GM23248 (cell line): ENCODE data around the gene FLT3. TPM values are rescaled to one million over a fixed set of nuclear protein-coding genes. Genes with fewer than 3 reads are reported as not detected.
"Not testable (repeated sequence)": the region's sequence is repeated elsewhere in the genome, so short reads cannot be mapped to it uniquely, and the experiment has no call there.

Source experiments
- DNase-seq: peaks from one replicate; pipeline ENCODE4 v3.0.0-alpha.2; 2015
- H2AFZ ChIP-seq: fragments of 200-600 bp; sonication (generic); 2 replicates; pipeline ENCODE4 v1.6.1; 2016; ENCODE audit warnings: antibody characterized with exemption
- H3F3A ChIP-seq: fragments of 200-600 bp; sonication (generic); 2 replicates; pipeline ENCODE4 v1.6.1; 2016; ENCODE audit warnings: mild to moderate bottlenecking, antibody characterized with exemption, mixed run types; ENCODE audit not compliant: insufficient read depth
- H3K27ac ChIP-seq: fragments of 200-600 bp; sonication (generic); 2 replicates; pipeline ENCODE4 v1.5.1; 2016; ENCODE audit warnings: mild to moderate bottlenecking
- H3K27me3 ChIP-seq: fragments of 200-600 bp; sonication (generic); replicated peaks from 2 replicates; pipeline ENCODE4 v1.6.1; 2016; ENCODE audit warnings: mild to moderate bottlenecking; ENCODE audit not compliant: insufficient read depth
- H3K36me3 ChIP-seq: fragments of 200-600 bp; sonication (generic); 2 replicates; pipeline ENCODE4 v1.6.1; 2016; ENCODE audit warnings: low read depth, mild to moderate bottlenecking
- H3K4me1 ChIP-seq: fragments of 200-600 bp; sonication (generic); 2 replicates; pipeline ENCODE4 v1.6.1; 2016; ENCODE audit warnings: mild to moderate bottlenecking; ENCODE audit not compliant: insufficient read depth
- H3K4me2 ChIP-seq: fragments of 200-600 bp; sonication (generic); one replicate; pipeline ENCODE4 v1.6.1; 2016; ENCODE audit warnings: mild to moderate bottlenecking; ENCODE audit not compliant: unreplicated experiment
- H3K4me3 ChIP-seq: fragments of 200-600 bp; sonication (generic); 2 replicates; pipeline ENCODE4 v1.5.1; 2016; ENCODE audit warnings: mild to moderate bottlenecking
- H3K79me2 ChIP-seq: fragments of 200-600 bp; sonication (generic); 2 replicates; pipeline ENCODE4 v1.6.1; 2016; ENCODE audit warnings: mild to moderate bottlenecking; ENCODE audit not compliant: insufficient read depth
- H3K9ac ChIP-seq: fragments of 200-600 bp; sonication (generic); 2 replicates; pipeline ENCODE4 v1.6.1; 2016; ENCODE audit warnings: mild to moderate bottlenecking
- H3K9me2 ChIP-seq: fragments of 200-600 bp; sonication (generic); 2 replicates; pipeline ENCODE4 v1.6.1; 2016; ENCODE audit warnings: mixed run types, mild to moderate bottlenecking, moderate library complexity; ENCODE audit not compliant: insufficient read depth
- H3K9me3 ChIP-seq: fragments of 200-600 bp; sonication (generic); one replicate; pipeline ENCODE4 v1.6.1; 2017; ENCODE audit warnings: low read depth
- H4K20me1 ChIP-seq: fragments of 200-600 bp; sonication (generic); 2 replicates; pipeline ENCODE4 v1.6.0; 2016; ENCODE audit not compliant: insufficient read depth
- EZH2 ChIP-seq: fragments of 200-600 bp; sonication (generic); IDR thresholded peaks from 2 replicates; pipeline ENCODE4 v1.6.1; 2018; ENCODE audit warnings: antibody characterized with exemption, mild to moderate bottlenecking; ENCODE audit not compliant: insufficient read depth, poor library complexity, severe bottlenecking
- EZH2phosphoT487 ChIP-seq: fragments of 200-600 bp; sonication (generic); IDR thresholded peaks from 2 replicates; pipeline ENCODE4 v1.6.1; 2018; ENCODE audit warnings: antibody characterized with exemption, moderate library complexity, mild to moderate bottlenecking, low read depth; ENCODE audit not compliant: insufficient read depth
- WGBS, 2 experiments: methylation state at CpG; one replicate each; pipeline ENCODE4 v1.1.6; 2015 to 2017; ENCODE audit warnings: low lambda C conversion rate in 2 of 2, low coverage in 1 of 2; ENCODE audit errors: missing lambda C conversion rate in 2 of 2; 5-methylcytosine and 5-hydroxymethylcytosine counted together
- in situ Hi-C: fragments of 300-500 bp; cut with MboI; formaldehyde crosslinking; loops from 2 replicates; pipeline ENCODE4 v1.15.0; 2020
- polyA plus RNA-seq: library from polyadenylated mRNA; unstranded; fragments of >200 nt; fragmentation: Nextera tagmentation; extraction: Ambion mirVana; gene quantifications from 2 replicates; pipeline ENCODE4 v1.2.1, GENCODE V29; 2016
- total RNA-seq: library from RNA; depleted of rRNA; stranded (reverse); fragments of >200 nt; shearing (Covaris generic); gene quantifications from 2 replicates; pipeline ENCODE4 v1.2.3, GENCODE V29; 2014

FLT3 gene
- total and polyA plus RNA-seq, 2 experiments from 2014 or later = not detected

DNA sequence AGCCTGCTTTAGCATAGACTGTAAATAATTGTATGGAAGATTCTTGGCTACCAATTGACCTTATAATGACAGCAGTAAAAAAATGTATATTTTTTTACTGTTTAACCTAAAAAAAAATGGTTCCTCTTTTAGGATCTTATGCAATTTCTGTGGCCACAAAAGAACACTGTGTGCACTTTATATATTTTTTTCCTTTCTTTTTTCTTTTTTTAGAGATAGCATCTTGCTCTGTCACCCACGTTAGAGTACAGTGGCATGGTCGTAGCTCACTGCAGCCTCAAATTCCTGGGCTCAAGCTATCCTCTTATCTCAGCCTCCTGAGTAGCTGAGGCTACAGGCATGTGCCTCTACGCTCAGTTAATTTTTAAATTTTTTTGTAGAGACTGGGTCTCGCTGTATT lies 6.1 kb downstream of the FLT3 start:
- DNase-seq = no peak
- H3K9ac ChIP-seq = no peak overlapping the region
- TF ChIP-seq EZH2phosphoT487 (no peak), EZH2 (no peak)
- H4K20me1 ChIP-seq = no peaks in the 10 kb centered on the region
- H3K27ac ChIP-seq = no peak overlapping the region
- H3K4me1 ChIP-seq = no peaks in the 10 kb centered on the region
- H3K4me2 ChIP-seq = no peak overlapping the region
- in situ Hi-C loops = no loop called here
- no peaks in the 10 kb centered on the region for H3F3A ChIP-seq
- 35 to 37% methylated on average over 4 of the region's 4 CpGs for WGBS, 2 experiments
- no peak overlapping the region for H2AFZ ChIP-seq
- H3K27me3 ChIP-seq = peaks cover 57% of the 10 kb centered on the region
- H3K4me3 ChIP-seq = no peak overlapping the region
- no peaks in the 10 kb centered on the region for H3K9me3 ChIP-seq
- no peaks in the 10 kb centered on the region for H3K36me3 ChIP-seq
- no peaks in the 10 kb centered on the region for H3K79me2 ChIP-seq
- H3K9me2 ChIP-seq = no peaks in the 10 kb centered on the region

DNA sequence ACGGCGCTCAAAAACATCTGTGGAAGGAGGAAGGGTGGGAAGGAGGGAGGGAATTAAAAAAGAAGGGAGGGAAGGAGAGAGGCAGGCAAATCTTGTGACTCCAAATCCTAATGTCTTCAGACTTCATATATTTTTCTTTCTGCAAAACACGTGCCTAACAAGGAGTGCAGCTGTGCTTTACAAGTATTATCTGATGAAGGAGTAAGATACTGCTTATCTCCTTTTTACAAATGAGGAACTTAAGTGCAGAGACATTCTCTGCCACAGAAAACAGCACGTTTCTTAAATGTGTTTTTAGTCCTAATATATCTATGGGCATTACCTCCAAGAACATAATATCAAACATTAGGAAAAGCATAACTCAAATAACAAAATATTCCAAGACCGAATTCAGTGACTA lies 6.5 kb downstream of the FLT3 start:
- DNase-seq = no peak
- Histone ChIP-seq H3K9ac (no peak overlapping the region), H2AFZ (no peak overlapping the region), H3K9me3 (no peaks in the 10 kb centered on the region), H3F3A (no peaks in the 10 kb centered on the region), H3K36me3 (no peaks in the 10 kb centered on the region), H3K27ac (no peak overlapping the region), H3K4me1 (no peaks in the 10 kb centered on the region), H3K4me2 (no peak overlapping the region), H4K20me1 (no peaks in the 10 kb centered on the region), H3K4me3 (no peak overlapping the region), H3K79me2 (no peaks in the 10 kb centered on the region), H3K9me2 (no peaks in the 10 kb centered on the region), H3K27me3 (peaks cover 52% of the 10 kb centered on the region)
- WGBS, 2 experiments = 16 to 23% methylated on average over 5 of the region's 5 CpGs
- in situ Hi-C loops = no loop called here
- TF ChIP-seq EZH2phosphoT487 (no peak), EZH2 (no peak)

GRCh38 chr13:28092431-28092830 lies 7.9 kb downstream of the FLT3 start:
- no peak for DNase-seq
- H3K9ac ChIP-seq = no peak overlapping the region
- H3F3A ChIP-seq = no peaks in the 10 kb centered on the region
- no peaks in the 10 kb centered on the region for H3K4me1 ChIP-seq
- 59 to 65% methylated on average over 2 of the region's 2 CpGs for WGBS, 2 experiments
- H3K27me3 ChIP-seq = peaks cover 48% of the 10 kb centered on the region
- TF ChIP-seq EZH2phosphoT487 (no peak), EZH2 (no peak)
- in situ Hi-C loops = no loop called here
- no peak overlapping the region for H3K4me2 ChIP-seq
- H3K36me3 ChIP-seq = no peaks in the 10 kb centered on the region
- no peaks in the 10 kb centered on the region for H4K20me1 ChIP-seq
- no peak overlapping the region for H3K4me3 ChIP-seq
- no peak overlapping the region for H2AFZ ChIP-seq
- no peak overlapping the region for H3K27ac ChIP-seq
- H3K9me2 ChIP-seq = no peaks in the 10 kb centered on the region
- H3K79me2 ChIP-seq = no peaks in the 10 kb centered on the region
- no peaks in the 10 kb centered on the region for H3K9me3 ChIP-seq

- DNase-seq = no peak
- Histone ChIP-seq H3F3A (no peaks in the 10 kb centered on the region), H3K27me3 (peaks cover 22% of the 10 kb centered on the region), H3K9ac (no peak overlapping the region), H3K4me3 (no peak overlapping the region), H3K36me3 (no peaks in the 10 kb centered on the region), H3K4me2 (no peak overlapping the region), H3K4me1 (no peaks in the 10 kb centered on the region), H2AFZ (no peak overlapping the region), H3K9me2 (no peaks in the 10 kb centered on the region), H3K27ac (no peak overlapping the region), H3K9me3 (no peaks in the 10 kb centered on the region), H3K79me2 (no peaks in the 10 kb centered on the region), H4K20me1 (no peaks in the 10 kb centered on the region)
- TF ChIP-seq EZH2phosphoT487 (no peak), EZH2 (no peak)
- 7 to 10% methylated on average over 1 of the region's 1 CpG for WGBS, 2 experiments
- in situ Hi-C loops = no loop called here
Measured at GRCh38 chr13:28089065-28089464, 11.3 kb downstream of the FLT3 start.

DNA sequence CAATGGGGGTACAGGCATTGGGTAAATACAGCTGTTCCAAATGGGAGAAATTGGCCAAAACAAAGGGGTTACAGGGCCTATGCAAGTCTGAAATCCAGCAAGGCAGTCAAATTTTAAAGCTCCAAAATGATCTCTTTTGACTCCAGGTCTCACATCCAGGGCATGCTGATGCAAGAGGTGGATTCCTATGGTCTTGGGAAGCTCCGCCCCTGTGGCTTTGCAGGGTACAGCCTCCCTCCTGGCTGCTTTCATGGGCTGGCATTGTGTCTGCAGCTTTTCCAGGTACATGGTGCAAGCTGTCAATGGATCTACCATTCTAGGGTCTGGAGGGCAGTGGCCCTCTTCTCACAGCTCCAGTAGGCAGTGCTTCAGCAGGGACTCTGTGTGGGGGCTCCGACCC lies 22.6 kb downstream of the FLT3 start:
- H4K20me1 ChIP-seq, H3K9me2 ChIP-seq, H3F3A ChIP-seq, H3K79me2 ChIP-seq, H2AFZ ChIP-seq, H3K36me3 ChIP-seq, H3K4me2 ChIP-seq, H3K27ac ChIP-seq, DNase-seq, H3K9ac ChIP-seq, H3K4me1 ChIP-seq, H3K27me3 ChIP-seq, H3K9me3 ChIP-seq, in situ Hi-C loops, H3K4me3 ChIP-seq: not testable (repeated sequence)
- WGBS, 2 experiments = 66 to 71% methylated on average over 2 of the region's 2 CpGs
